ENCODE data around the gene SHB.
A peak's percentile ranks its signal among the peaks of the same experiment; 100 is the strongest.

Gene SHB

GRCh38 chr9:38003946-38004808 lies 64.8 kb downstream of the SHB start:
- no peak for DNase-seq

- DNase-seq, result no peak
Observed at GRCh38 chr9:38003230-38003629, 65.8 kb downstream of the SHB start.

GRCh38 chr9:38001430-38001829 lies 67.6 kb downstream of the SHB start:
- DNase-seq, result no peak

- DNase-seq, result no peak
Observed at GRCh38 chr9:38000735-38001134, 68.3 kb downstream of the SHB start.

- DNase-seq, result no peak
Observed at GRCh38 chr9:38000332-38000731, 68.7 kb downstream of the SHB start.

- DNase-seq, result no peak
Observed at GRCh38 chr9:37999588-38000189, 69.3 kb downstream of the SHB start.

- DNase-seq, result peak; percentile 78
Observed at GRCh38 chr9:37998881-37999587, 70.0 kb downstream of the SHB start.

- no peak for DNase-seq
Observed at GRCh38 chr9:37997636-37998374, 71.2 kb downstream of the SHB start.

GRCh38 chr9:37996819-37997217 lies 72.2 kb downstream of the SHB start:
- no peak for DNase-seq

- no peak for DNase-seq
Observed at GRCh38 chr9:37995961-37996818, 72.8 kb downstream of the SHB start.

- DNase-seq, result no peak
Observed at GRCh38 chr9:37995348-37995737, 73.7 kb downstream of the SHB start.

GRCh38 chr9:37994639-37995347 lies 74.2 kb downstream of the SHB start:
- peak; percentile 94 for DNase-seq

- peak; percentile 81 for DNase-seq
Observed at GRCh38 chr9:37992924-37993349, 76.1 kb downstream of the SHB start.

GRCh38 chr9:37990404-37991015 lies 78.5 kb downstream of the SHB start:
- no peak for DNase-seq

GRCh38 chr9:37989701-37990100 lies 79.3 kb downstream of the SHB start:
- no peak for DNase-seq

GRCh38 chr9:37988602-37989001 lies 80.4 kb downstream of the SHB start:
- no peak for DNase-seq

GRCh38 chr9:37988041-37988440 lies 81.0 kb downstream of the SHB start:
- no peak for DNase-seq

GRCh38 chr9:37987467-37987981 lies 81.5 kb downstream of the SHB start:
- DNase-seq, result no peak

GRCh38 chr9:37986771-37987258 lies 82.2 kb downstream of the SHB start:
- DNase-seq, result no peak

GRCh38 chr9:37986001-37986400 lies 83.0 kb downstream of the SHB start:
- DNase-seq, result no peak
